GM18502 (cell line): Measurements from ENCODE around the gene GDF15.
A peak's percentile ranks its signal among the peaks of the same experiment; 100 is the strongest.
"Not testable (repeated sequence)": the region's sequence is repeated elsewhere in the genome, so short reads cannot be mapped to it uniquely, and the experiment has no call there.

ENCODE experiments used
- ATAC-seq: cut with Tn5 transposase; IDR thresholded peaks from one replicate; pipeline ENCODE4 v1.9.1; 2021; ENCODE audit warnings: mild to moderate bottlenecking; ENCODE audit not compliant: unreplicated experiment, poor library complexity

The GDF15 gene

DNA sequence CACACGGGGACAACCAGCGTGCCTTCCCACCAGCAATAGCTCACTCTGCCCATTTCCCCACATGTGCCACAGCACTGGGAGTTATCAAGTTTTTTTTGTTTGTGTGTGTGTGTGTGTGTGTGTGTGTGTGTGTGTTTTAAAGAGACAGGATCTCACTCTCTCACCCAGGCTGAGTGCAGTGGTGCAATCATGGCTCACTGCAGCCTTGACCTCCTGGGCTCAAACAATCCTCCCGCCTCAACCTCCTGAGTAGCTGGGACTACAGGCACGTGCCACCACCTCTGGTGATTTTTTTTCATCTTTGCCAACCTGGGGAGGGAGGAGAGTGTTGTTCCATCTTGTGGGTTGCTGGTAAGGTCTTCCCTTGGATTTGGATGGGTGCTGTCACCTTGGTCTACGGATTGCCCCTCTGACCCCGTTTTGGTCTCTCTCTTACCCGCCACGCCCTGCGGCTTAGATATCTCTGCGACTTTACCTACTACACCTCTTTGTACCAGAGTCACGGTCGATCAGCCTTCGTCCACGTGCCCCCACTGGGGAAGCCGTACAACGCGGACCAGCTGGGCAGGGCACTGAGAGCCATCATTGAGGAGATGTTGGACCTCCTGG is 22.9 kb upstream of the GDF15 start:
- no peak for ATAC-seq

DNA sequence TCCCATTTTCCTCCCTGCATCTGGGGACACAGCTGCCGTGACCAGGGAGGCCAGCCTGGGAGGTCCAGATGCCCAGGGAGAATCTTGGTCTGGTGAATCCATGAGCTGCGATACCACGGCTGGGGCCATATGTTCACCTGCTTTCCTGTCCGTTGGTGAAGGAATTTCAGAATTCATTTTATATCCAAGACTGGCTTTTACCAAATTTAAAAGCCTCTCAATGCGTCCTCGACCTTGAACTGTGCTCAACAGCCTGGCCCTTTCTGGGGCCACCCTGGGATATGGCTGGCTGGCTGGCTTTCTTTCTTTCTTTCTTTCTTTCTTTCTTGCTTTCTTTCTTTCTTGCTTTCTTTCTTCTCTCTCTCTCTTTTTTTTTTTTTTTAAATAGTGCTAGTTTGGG is 22.2 kb upstream of the GDF15 start:
- ATAC-seq = no peak

GRCh38 chr19:18364277-18364825 is 21.6 kb upstream of the GDF15 start:
- not testable (repeated sequence) for ATAC-seq

DNA sequence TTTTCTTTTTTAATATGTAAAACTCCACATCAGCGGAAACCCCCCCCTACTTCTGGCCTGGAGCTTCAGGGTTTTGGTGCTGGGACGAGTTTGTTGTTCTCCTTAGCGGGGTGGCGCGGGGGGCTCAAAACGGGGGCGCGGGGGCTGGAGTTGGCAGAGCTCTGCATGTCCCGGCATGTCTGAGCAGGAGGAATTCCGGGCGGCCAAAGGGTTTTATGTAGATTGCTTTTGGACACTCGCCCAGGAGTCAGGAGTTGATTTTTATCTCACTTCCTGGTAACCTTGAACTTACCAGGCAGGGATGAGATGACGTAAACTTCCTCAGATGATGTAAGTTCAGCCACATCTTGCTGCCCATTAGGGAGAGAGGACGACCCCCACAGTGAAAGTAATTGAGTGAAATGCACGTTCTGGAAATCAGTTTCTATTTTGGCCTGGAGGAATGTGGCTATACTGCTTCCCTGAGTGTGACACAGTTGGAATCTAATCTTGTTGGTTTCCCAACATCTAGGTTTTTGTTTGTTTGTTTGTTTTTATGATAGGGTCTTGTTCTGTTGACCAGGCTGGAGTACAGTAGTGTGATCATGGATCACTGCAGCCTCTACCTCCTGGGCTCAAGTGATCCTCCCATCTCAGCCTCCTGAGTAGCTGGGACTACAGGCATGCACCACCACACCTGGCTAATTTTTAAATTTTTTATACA is 21.0 kb upstream of the GDF15 start:
- no peak for ATAC-seq

- no peak for ATAC-seq
Observed at GRCh38 chr19:18366021-18366435, 19.9 kb upstream of the GDF15 start.

DNA sequence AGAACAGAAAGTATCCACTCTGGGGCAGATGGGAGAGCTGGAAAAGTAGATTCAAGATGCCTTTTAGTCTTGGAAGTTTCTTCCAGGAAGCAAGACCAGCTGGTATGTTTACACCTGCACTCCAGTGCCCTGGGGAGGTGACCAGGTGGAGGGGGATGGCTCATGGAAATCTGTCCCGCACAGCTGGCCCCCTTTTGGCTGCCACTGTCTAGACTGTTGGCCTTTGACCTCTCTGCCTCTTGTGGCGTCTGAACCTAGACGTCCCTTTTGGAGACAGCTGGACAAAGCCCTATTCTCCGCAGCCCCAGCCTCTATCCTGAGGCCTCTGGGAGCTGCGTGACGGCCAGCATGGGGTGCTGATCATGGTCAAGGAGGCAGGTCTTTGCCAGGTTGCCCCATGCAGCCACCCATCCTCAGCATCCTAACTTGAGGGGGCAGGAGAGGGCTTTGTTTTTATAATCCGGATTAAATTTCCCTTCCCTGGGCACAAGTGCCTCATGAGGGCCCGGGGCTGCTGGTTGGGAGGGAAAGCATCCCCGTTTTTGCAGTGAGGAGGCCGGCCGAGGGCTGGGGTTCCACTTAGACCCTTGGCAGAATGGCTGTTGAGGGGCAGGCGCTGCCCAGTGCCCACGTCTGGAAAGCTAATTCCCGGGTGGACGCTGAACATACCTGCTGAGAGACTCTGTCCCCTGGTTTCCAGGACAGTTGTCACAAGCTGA is 17.3 kb upstream of the GDF15 start:
- ATAC-seq = no peak

- ATAC-seq = no peak
Observed at GRCh38 chr19:18373407-18373891, 12.5 kb upstream of the GDF15 start.

- ATAC-seq = peak; percentile 77
Observed at GRCh38 chr19:18373892-18374629, 11.9 kb upstream of the GDF15 start.

DNA sequence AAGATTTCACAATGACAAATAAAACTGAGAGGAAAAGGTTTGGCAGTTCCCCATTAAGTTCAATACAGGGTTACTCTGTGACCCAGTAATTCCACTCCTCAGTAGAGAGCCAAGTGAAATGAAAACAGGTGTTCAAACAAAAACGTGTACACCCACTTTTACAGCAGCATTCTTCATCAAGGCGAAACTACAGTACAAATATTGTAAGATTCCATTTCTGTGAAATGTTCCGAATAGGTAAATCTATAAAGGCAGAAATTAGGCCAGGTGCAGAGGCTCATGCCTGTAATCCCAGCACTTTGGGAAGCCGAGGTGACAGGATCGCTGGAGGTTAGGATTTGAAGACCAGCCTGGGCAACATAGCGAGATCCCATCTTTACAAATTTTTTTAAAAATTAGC is 8.9 kb upstream of the GDF15 start:
- no peak for ATAC-seq

DNA sequence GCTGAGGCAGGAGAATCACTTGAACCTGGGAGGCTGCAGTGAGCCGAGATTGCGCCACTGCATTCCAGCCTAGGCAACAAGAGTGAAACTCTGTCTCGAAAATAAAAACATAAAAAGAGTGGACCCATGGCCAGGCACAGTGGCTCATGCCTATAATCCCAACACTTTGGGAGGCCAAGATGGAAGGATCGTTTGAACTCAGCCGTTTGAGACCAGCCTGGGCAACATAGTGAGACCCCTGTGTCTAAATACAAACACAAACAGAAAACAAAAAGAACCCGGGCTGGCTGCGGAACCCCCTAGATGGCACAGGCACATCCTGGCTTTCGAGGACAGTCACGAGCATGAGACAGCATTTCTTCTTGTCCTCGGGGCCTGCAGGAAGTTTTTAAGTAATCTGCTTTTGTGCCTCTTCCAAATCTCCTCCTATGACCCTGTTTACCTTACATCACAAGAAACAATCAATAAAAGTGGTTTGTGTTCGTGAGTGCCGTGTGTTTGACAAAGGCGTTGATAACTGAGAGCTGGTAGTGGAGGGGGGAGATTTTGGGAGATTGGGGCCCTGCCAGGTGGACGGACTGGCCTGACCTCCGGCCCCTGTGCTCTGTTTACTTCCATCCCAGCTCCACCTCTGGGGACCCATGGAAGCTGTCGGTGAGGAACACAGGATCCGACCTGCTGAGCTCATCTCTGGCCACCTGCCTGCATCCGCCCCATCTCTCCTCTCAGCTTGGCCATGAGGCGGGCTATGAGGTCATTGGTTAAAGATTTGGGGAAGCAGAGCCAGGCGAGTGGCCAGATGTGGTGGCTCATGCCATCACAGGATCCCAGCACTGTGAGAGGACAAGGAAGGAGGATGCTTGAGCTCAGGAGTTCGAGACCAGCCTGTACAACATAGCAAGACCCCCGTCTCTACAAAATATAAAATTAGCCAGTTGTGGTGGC is 5.9 kb upstream of the GDF15 start:
- ATAC-seq = no peak

DNA sequence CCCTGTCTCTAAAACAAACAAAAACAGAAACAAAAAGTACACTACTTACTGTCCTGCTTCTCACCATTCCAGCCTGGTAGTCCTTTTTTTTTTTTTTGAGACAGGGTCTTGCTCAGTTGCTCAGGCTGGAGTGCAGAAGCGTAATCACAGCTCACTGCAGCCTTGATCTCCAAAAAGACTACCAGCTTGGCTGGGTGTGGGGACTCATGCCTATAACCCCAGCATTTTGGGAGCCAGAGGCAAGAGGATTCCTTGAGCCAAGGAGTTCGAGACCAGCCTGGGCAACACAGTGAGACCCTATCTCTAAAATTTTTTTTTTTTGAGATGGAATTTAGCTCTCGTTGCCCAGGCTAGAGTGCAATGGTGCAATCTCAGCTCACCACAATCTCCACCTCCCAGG is 5.1 kb upstream of the GDF15 start:
- ATAC-seq = no peak

GRCh38 chr19:18383622-18384021 is 2.3 kb upstream of the GDF15 start:
- not testable (repeated sequence) for ATAC-seq

GRCh38 chr19:18384775-18385174 is 1.2 kb upstream of the GDF15 start:
- ATAC-seq = no peak

GRCh38 chr19:18385359-18385674 is 641 bp upstream of the GDF15 start:
- no peak for ATAC-seq

- ATAC-seq = no peak
Observed at GRCh38 chr19:18386543-18387271, 749 bp downstream of the GDF15 start.

DNA sequence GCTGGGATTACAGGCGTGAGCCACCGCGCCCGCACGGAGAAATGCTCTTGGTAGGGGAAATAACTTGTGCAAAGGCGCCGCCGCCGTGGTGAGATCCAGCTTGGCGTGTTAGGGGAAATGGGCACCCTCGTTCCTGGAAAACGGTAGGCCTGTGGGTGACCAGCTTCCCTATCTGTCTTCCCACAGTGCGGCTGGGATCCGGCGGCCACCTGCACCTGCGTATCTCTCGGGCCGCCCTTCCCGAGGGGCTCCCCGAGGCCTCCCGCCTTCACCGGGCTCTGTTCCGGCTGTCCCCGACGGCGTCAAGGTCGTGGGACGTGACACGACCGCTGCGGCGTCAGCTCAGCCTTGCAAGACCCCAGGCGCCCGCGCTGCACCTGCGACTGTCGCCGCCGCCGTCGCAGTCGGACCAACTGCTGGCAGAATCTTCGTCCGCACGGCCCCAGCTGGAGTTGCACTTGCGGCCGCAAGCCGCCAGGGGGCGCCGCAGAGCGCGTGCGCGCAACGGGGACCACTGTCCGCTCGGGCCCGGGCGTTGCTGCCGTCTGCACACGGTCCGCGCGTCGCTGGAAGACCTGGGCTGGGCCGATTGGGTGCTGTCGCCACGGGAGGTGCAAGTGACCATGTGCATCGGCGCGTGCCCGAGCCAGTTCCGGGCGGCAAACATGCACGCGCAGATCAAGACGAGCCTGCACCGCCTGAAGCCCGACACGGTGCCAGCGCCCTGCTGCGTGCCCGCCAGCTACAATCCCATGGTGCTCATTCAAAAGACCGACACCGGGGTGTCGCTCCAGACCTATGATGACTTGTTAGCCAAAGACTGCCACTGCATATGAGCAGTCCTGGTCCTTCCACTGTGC is 2.4 kb downstream of the GDF15 start:
- ATAC-seq = peak; percentile 75

GRCh38 chr19:18388960-18389725 is 3.2 kb downstream of the GDF15 start:
- ATAC-seq = no peak
